Peyer's patch (tissue), 4 donors: Measurements from ENCODE around the gene USP34. TPM values are rescaled to one million over a fixed set of nuclear protein-coding genes. Genes with fewer than 3 reads are reported as not detected.

Experiments used
- DNase-seq, 3 donors: peaks; one replicate each; pipeline ENCODE4 v3.0.0-alpha.2; 2017 to 2019
- H3K27ac ChIP-seq, 4 donors: fragments of 200-600 bp; sonication (generic); one replicate each; pipeline ENCODE4 v1.5.1; 2016 to 2019
- H3K27me3 ChIP-seq, 2 donors: fragments of 200-600 bp; sonication (generic); one replicate each; pipeline ENCODE4 v1.5.1; 2019
- H3K36me3 ChIP-seq, 3 donors: fragments of 200-600 bp; sonication (generic); one replicate each; pipeline ENCODE4 v1.5.1; 2016 to 2019
- H3K4me1 ChIP-seq, 4 donors: fragments of 200-600 bp; sonication (generic); one replicate each; pipeline ENCODE4 v1.5.1; 2016 to 2019
- H3K4me3 ChIP-seq, 4 donors: fragments of 200-600 bp; sonication (generic); 1 replicate in 3 of 4; 2 replicates in 1 of 4; pipeline ENCODE4 v1.5.1; 2016 to 2019; ENCODE audit warnings: mild to moderate bottlenecking in 1 of 4
- H3K9me3 ChIP-seq, 4 donors: fragments of 200-600 bp; sonication (generic); one replicate each; pipeline ENCODE4 v1.5.1; 2016 to 2019; ENCODE audit warnings: mild to moderate bottlenecking in 1 of 4
- CTCF ChIP-seq, 6 experiments: fragments of 450-650 bp in 4 of 6; fragments of 200-600 bp in 2 of 6; sonication (generic) in 1 of 6; IDR thresholded peaks; one replicate each; pipeline ENCODE4 v1.5.1; 2017 to 2019; ENCODE audit warnings: antibody characterized with exemption in 6 of 6, mild to moderate bottlenecking in 3 of 6, moderate library complexity in 1 of 6
- POLR2A ChIP-seq, 2 donors: fragments of 450-650 bp; IDR thresholded peaks; one replicate each; pipeline ENCODE4 v1.5.1; 2017; ENCODE audit warnings: antibody characterized with exemption in 2 of 2, mild to moderate bottlenecking in 2 of 2, moderate library complexity in 2 of 2
- total RNA-seq, 4 donors: library from RNA; depleted of rRNA; stranded (reverse); fragments of >200 nt; gene quantifications; one replicate each; pipeline ENCODE4 v1.1.0, GENCODE V29; 2016

The USP34 gene
- total RNA-seq, 4 donors from 2014 or later = 148 to 201 (median 172) TPM

- H3K27ac ChIP-seq = no peak overlapping the region
- no peak overlapping the region for H3K4me3 ChIP-seq
- H3K36me3 ChIP-seq = peaks cover 0 to 40% (median 0%) of the 10 kb centered on the region in 3 donors
- no peaks in the 10 kb centered on the region for H3K4me1 ChIP-seq
- H3K27me3 ChIP-seq = no peaks in the 10 kb centered on the region
- DNase-seq = no peak
- TF ChIP-seq POLR2A (IDR thresholded peaks at IDR 0.05) (no peak), CTCF (IDR thresholded peaks at IDR 0.05) (no peak)
- no peaks in the 10 kb centered on the region for H3K9me3 ChIP-seq
These were observed 132.4 kb downstream of the USP34 start for GRCh38 chr2:61338447-61338846.

GRCh38 chr2:61335187-61335586 lies 135.7 kb downstream of the USP34 start:
- no peak overlapping the region for H3K27ac ChIP-seq
- H3K4me3 ChIP-seq = no peak overlapping the region
- H3K4me1 ChIP-seq = no peaks in the 10 kb centered on the region
- TF ChIP-seq POLR2A (IDR thresholded peaks at IDR 0.05) = no peak
- TF ChIP-seq CTCF (IDR thresholded peaks at IDR 0.05) = no peak
- H3K27me3 ChIP-seq = no peaks in the 10 kb centered on the region
- no peaks in the 10 kb centered on the region for H3K9me3 ChIP-seq
- no peak for DNase-seq
- peaks cover 0 to 43% (median 0%) of the 10 kb centered on the region in 3 donors for H3K36me3 ChIP-seq

DNA sequence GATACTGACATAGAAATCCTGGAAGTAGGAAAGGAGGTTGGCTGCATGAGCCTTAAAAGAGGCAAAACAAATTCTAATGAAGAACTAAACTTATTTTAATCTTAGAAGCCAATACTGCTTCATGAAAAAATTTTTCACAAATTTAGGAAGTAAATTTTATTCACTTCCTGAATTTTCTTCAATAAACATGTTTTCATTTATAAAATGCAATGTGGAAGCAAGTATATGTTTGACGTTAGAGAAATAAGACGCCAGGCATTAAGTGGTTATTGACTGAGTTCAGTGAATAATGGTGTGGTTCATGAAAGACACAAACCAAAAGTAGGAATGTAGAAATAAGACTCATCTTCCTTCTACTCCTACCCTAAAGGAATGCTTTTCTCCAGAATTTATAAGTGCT lies 136.4 kb downstream of the USP34 start:
- Histone ChIP-seq H3K36me3 (peaks cover 0 to 49% (median 0%) of the 10 kb centered on the region in 3 donors), H3K4me3 (no peak overlapping the region), H3K4me1 (no peaks in the 10 kb centered on the region), H3K27ac (no peak overlapping the region), H3K27me3 (no peaks in the 10 kb centered on the region), H3K9me3 (no peaks in the 10 kb centered on the region)
- DNase-seq = no peak
- TF ChIP-seq CTCF (IDR thresholded peaks at IDR 0.05) = no peak
- no peak for TF ChIP-seq POLR2A (IDR thresholded peaks at IDR 0.05)

- no peak for TF ChIP-seq POLR2A (IDR thresholded peaks at IDR 0.05)
- no peak for TF ChIP-seq CTCF (IDR thresholded peaks at IDR 0.05)
- Histone ChIP-seq H3K9me3 (no peaks in the 10 kb centered on the region), H3K27ac (peak overlapping the region in 3 of 4 donors; percentile 3 to 78 (median 65)), H3K4me1 (no peaks in the 10 kb centered on the region), H3K4me3 (peak overlapping the region in 1 of 4 donors; percentile 23), H3K27me3 (no peaks in the 10 kb centered on the region), H3K36me3 (peaks cover 0 to 42% (median 0%) of the 10 kb centered on the region in 3 donors)
- DNase-seq = no peak
These were observed 142.1 kb downstream of the USP34 start for GRCh38 chr2:61328707-61329251.

- H3K4me1 ChIP-seq = no peaks in the 10 kb centered on the region
- no peak overlapping the region for H3K4me3 ChIP-seq
- peak overlapping the region in 2 of 4 donors; percentile 14 to 20 for H3K27ac ChIP-seq
- DNase-seq = no peak
- peaks cover 0 to 37% (median 0%) of the 10 kb centered on the region in 3 donors for H3K36me3 ChIP-seq
- H3K27me3 ChIP-seq = no peaks in the 10 kb centered on the region
- TF ChIP-seq POLR2A (IDR thresholded peaks at IDR 0.05) = no peak
- H3K9me3 ChIP-seq = no peaks in the 10 kb centered on the region
These were observed 143.7 kb downstream of the USP34 start for GRCh38 chr2:61327173-61327572.

GRCh38 chr2:61326423-61326822 lies 144.5 kb downstream of the USP34 start:
- H3K4me3 ChIP-seq = no peak overlapping the region
- H3K27ac ChIP-seq = peak overlapping the region in 2 of 4 donors; percentile 20 to 60
- H3K9me3 ChIP-seq = no peaks in the 10 kb centered on the region
- no peak for DNase-seq
- H3K4me1 ChIP-seq = no peaks in the 10 kb centered on the region
- H3K27me3 ChIP-seq = no peaks in the 10 kb centered on the region
- peaks cover 0 to 37% (median 0%) of the 10 kb centered on the region in 3 donors for H3K36me3 ChIP-seq
- TF ChIP-seq POLR2A (IDR thresholded peaks at IDR 0.05) (no peak), CTCF (IDR thresholded peaks at IDR 0.05) (no peak)
